Measurements from ENCODE around the gene PHF13. TPM values are rescaled to one million over a fixed set of nuclear protein-coding genes. Genes with fewer than 3 reads are reported as not detected.
"Not testable (repeated sequence)": the region's sequence is repeated elsewhere in the genome, so short reads cannot be mapped to it uniquely, and the experiment has no call there.

The PHF13 gene
- total and polyA plus RNA-seq, 4 donors: 1.4 to 8.7 (median 3.8) TPM

DNA sequence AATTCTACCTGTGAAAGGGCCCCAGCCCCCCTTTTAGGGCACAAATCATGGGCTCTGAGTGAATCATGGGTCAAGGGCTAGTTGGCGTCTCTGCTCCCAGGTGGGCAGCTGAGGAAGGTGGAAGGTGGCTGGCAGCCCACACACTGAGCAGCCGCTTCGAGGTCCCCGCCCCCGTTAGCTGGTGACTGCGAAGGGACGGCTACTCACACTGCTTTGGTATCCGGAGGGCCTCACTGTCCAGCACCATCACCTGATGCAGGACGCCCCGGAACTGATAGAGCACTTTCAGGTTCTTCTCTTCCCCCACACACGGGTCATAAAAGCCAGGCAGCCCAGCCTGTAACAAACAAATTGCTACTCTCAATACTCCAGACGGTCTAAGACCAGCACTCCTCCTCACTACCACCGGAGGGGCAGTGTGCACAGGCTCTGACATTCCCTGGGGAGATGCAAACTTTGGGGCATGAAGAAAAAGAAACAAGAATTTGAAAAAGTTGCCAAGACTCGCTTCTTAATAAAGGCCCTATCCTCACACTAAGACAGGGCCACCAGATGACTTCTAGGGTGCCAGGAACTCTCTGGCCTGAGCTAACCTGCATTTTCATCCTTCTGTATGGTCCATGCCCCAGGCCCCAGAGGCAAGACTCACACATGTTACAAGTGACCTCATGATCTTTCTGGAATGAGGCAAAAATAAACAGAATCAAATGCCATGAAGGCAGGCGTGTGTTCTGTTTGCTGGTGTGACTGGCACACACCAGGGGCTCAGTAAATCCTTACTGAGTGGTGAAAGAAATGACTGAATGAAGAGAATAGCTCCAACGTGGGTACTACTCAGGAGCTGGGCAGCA lies 22.6 kb downstream of the PHF13 start (continued):
- no peak for TF ChIP-seq RAD21 (IDR thresholded peaks at IDR 0.05)
- TF ChIP-seq, protein P1, sequence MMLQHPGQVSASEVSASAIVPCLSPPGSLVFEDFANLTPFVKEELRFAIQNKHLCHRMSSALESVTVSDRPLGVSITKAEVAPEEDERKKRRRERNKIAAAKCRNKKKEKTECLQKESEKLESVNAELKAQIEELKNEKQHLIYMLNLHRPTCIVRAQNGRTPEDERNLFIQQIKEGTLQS (IDR thresholded peaks at IDR 0.05): no peak

DNA sequence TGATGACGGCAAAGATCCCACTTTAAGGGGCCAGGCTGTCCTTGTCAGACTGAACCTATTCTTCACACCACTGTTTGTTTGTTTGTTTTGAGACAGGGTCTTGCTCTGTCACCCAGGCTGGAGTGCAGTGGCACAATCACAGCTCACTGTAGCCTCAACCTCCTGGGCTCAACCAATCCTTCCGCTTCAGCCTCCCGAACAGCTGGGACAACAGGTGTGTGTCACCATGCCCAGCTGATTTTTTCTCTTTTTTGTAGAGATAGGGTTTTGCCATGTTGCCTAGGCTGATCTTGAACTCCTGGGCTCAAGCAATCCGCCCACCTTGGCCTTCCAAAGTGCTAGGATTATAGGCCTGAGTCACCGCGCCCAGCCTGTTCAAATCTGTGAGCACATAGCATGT lies 23.2 kb downstream of the PHF13 start:
- not testable (repeated sequence) for H3K4me3 ChIP-seq (ENCODE audit: low read depth in 1 of 3, low read length in 3 of 3); H3K4me1 ChIP-seq (ENCODE audit: control insufficient read depth in 4 of 4, insufficient read depth in 4 of 4, low read length in 3 of 4); H3K27me3 ChIP-seq (ENCODE audit: control insufficient read depth in 4 of 4, insufficient read depth in 4 of 4, low read length in 3 of 4); H3K9ac ChIP-seq (ENCODE audit: low read depth in 1 of 2, low read length in 2 of 2); DNase-seq (ENCODE audit: low spot score); H3K27ac ChIP-seq (ENCODE audit: low read depth in 1 of 2, low read length in 2 of 2); H3K9me3 ChIP-seq (ENCODE audit: control insufficient read depth in 4 of 4, low read length in 3 of 4)
- peaks cover 25 to 69% (median 42%) of the 10 kb centered on the region in 4 donors for H3K36me3 ChIP-seq (ENCODE audit: control insufficient read depth in 4 of 4, insufficient read depth in 3 of 4, low read depth in 1 of 4, low read length in 3 of 4)
- WGBS: 95% methylated on average over 6 of the region's 6 CpGs

DNA sequence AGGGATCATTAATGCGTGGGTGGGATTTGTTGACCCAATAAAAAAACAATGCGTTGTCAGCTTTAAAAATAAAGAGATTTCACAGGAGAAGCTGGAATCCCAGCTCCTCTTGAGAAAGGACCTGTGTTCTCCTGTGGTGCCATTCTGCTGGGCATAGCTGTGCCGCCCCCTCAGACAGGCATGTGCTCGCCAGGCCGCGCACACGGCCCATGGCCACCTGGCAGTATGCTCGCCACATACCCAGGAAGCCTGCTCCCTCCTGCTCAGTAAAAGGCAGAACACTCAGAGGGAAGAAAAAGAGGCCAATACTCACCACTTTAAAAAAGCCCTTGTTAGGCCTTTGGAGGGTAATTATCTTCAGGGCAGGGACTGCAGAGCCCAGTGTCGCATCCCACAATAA lies 24.2 kb downstream of the PHF13 start:
- Histone ChIP-seq H3K4me3 (ENCODE audit: low read depth in 1 of 3, low read length in 3 of 3) (no peak overlapping the region), H3K9me3 (ENCODE audit: control insufficient read depth in 4 of 4, low read length in 3 of 4) (no peaks in the 10 kb centered on the region), H3K9ac (ENCODE audit: low read depth in 1 of 2, low read length in 2 of 2) (no peak overlapping the region), H3K27ac (ENCODE audit: low read depth in 1 of 2, low read length in 2 of 2) (no peak overlapping the region), H3K36me3 (ENCODE audit: control insufficient read depth in 4 of 4, insufficient read depth in 3 of 4, low read depth in 1 of 4, low read length in 3 of 4) (peaks cover 22 to 66% (median 38%) of the 10 kb centered on the region in 4 donors), H3K4me1 (ENCODE audit: control insufficient read depth in 4 of 4, insufficient read depth in 4 of 4, low read length in 3 of 4) (no peaks in the 10 kb centered on the region), H3K27me3 (ENCODE audit: control insufficient read depth in 4 of 4, insufficient read depth in 4 of 4, low read length in 3 of 4) (no peaks in the 10 kb centered on the region)
- TF ChIP-seq JUND (IDR thresholded peaks at IDR 0.05) (no peak), RAD21 (IDR thresholded peaks at IDR 0.05) (no peak), YY1 (IDR thresholded peaks at IDR 0.05) (no peak), HNF4A (conservative IDR thresholded peaks at IDR 0.05) (no peak), GABPA (IDR thresholded peaks at IDR 0.05 in 1 of 2, conservative IDR thresholded peaks at IDR 0.05 in 1 of 2) (no peak), RXRA (IDR thresholded peaks at IDR 0.05) (no peak), TAF1 (conservative IDR thresholded peaks at IDR 0.05) (no peak), SP1 (IDR thresholded peaks at IDR 0.05) (no peak), NR2F2 (IDR thresholded peaks at IDR 0.05) (no peak), EGR1 (IDR thresholded peaks at IDR 0.05; ENCODE audit: low read depth in 2 of 2) (no peak), FOXA1 (IDR thresholded peaks at IDR 0.05) (no peak), HNF4G (IDR thresholded peaks at IDR 0.05) (no peak), FOXA2 (IDR thresholded peaks at IDR 0.05) (no peak)
- TF ChIP-seq, protein P2, sequence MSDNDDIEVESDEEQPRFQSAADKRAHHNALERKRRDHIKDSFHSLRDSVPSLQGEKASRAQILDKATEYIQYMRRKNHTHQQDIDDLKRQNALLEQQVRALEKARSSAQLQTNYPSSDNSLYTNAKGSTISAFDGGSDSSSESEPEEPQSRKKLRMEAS (IDR thresholded peaks at IDR 0.05): no peak
- TF ChIP-seq, protein P3, sequence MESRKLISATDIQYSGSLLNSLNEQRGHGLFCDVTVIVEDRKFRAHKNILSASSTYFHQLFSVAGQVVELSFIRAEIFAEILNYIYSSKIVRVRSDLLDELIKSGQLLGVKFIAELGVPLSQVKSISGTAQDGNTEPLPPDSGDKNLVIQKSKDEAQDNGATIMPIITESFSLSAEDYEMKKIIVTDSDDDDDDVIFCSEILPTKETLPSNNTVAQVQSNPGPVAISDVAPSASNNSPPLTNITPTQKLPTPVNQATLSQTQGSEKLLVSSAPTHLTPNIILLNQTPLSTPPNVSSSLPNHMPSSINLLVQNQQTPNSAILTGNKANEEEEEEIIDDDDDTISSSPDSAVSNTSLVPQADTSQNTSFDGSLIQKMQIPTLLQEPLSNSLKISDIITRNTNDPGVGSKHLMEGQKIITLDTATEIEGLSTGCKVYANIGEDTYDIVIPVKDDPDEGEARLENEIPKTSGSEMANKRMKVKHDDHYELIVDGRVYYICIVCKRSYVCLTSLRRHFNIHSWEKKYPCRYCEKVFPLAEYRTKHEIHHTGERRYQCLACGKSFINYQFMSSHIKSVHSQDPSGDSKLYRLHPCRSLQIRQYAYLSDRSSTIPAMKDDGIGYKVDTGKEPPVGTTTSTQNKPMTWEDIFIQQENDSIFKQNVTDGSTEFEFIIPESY (IDR thresholded peaks at IDR 0.05): no peak
- TF ChIP-seq, protein P4, sequence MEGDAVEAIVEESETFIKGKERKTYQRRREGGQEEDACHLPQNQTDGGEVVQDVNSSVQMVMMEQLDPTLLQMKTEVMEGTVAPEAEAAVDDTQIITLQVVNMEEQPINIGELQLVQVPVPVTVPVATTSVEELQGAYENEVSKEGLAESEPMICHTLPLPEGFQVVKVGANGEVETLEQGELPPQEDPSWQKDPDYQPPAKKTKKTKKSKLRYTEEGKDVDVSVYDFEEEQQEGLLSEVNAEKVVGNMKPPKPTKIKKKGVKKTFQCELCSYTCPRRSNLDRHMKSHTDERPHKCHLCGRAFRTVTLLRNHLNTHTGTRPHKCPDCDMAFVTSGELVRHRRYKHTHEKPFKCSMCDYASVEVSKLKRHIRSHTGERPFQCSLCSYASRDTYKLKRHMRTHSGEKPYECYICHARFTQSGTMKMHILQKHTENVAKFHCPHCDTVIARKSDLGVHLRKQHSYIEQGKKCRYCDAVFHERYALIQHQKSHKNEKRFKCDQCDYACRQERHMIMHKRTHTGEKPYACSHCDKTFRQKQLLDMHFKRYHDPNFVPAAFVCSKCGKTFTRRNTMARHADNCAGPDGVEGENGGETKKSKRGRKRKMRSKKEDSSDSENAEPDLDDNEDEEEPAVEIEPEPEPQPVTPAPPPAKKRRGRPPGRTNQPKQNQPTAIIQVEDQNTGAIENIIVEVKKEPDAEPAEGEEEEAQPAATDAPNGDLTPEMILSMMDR (IDR thresholded peaks at IDR 0.05; ENCODE audit: low read depth, low read length, missing input control): no peak
- TF ChIP-seq, protein P5, sequence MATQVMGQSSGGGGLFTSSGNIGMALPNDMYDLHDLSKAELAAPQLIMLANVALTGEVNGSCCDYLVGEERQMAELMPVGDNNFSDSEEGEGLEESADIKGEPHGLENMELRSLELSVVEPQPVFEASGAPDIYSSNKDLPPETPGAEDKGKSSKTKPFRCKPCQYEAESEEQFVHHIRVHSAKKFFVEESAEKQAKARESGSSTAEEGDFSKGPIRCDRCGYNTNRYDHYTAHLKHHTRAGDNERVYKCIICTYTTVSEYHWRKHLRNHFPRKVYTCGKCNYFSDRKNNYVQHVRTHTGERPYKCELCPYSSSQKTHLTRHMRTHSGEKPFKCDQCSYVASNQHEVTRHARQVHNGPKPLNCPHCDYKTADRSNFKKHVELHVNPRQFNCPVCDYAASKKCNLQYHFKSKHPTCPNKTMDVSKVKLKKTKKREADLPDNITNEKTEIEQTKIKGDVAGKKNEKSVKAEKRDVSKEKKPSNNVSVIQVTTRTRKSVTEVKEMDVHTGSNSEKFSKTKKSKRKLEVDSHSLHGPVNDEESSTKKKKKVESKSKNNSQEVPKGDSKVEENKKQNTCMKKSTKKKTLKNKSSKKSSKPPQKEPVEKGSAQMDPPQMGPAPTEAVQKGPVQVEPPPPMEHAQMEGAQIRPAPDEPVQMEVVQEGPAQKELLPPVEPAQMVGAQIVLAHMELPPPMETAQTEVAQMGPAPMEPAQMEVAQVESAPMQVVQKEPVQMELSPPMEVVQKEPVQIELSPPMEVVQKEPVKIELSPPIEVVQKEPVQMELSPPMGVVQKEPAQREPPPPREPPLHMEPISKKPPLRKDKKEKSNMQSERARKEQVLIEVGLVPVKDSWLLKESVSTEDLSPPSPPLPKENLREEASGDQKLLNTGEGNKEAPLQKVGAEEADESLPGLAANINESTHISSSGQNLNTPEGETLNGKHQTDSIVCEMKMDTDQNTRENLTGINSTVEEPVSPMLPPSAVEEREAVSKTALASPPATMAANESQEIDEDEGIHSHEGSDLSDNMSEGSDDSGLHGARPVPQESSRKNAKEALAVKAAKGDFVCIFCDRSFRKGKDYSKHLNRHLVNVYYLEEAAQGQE (IDR thresholded peaks at IDR 0.05): no peak
- TF ChIP-seq, protein P1 (IDR thresholded peaks at IDR 0.05): no peak
- DNase-seq (ENCODE audit: low spot score): no peak
- WGBS: 91% methylated on average over 9 of the region's 9 CpGs

Measured in liver (tissue), 9 donors.